IMR-90 (cell line): ENCODE results near the gene STAC3. TPM values are rescaled to one million over a fixed set of nuclear protein-coding genes. Genes with fewer than 3 reads are reported as not detected.

Source experiments
- ATAC-seq: fragments of 200-7000 bp; cut with Tn5 transposase; 2 replicates; pipeline ENCODE4 v1.9.1; 2020; ENCODE audit warnings: low read depth, mild to moderate bottlenecking, moderate library complexity
- BruUV-seq: library from RNA; stranded (reverse); fragments of 400-500 nt; replicated peaks from 2 replicates; lab custom pipeline; 2021; lab: Mats Ljungman, UMichigan
- CTCF ChIA-PET: fragments of 300-600 bp; formaldehyde crosslinking; extraction: SDS; loops from one replicate; lab custom pipeline; 2021; ENCODE audit warnings: antibody characterized with exemption; lab: Yijun Ruan, JAX
- POLR2A ChIA-PET: fragments of 300-600 bp; sonication (Branson Sonifier 250); formaldehyde crosslinking; loops from one replicate; lab custom pipeline; 2022; ENCODE audit warnings: antibody characterized with exemption; ENCODE audit not compliant: unreplicated experiment; lab: Charles Lee
- DNase-seq: peaks from one replicate; pipeline ENCODE4 v3.0.0; 2013
- H2AFZ ChIP-seq: replicated peaks from 2 replicates; pipeline ENCODE3; 2013; ENCODE audit warnings: low read length, mild to moderate bottlenecking; ENCODE audit not compliant: poor library complexity
- H2AK5ac ChIP-seq: 2 replicates; pipeline ENCODE4 v1.6.1; 2013; ENCODE audit warnings: low read depth, low read length, inconsistent platforms
- H2AK9ac ChIP-seq: replicated peaks from 2 replicates; pipeline ENCODE3; 2013; ENCODE audit warnings: mild to moderate bottlenecking, low read depth, low read length, moderate library complexity; ENCODE audit not compliant: poor library complexity
- H2BK120ac ChIP-seq: 2 replicates; pipeline ENCODE4 v1.6.1; 2013; ENCODE audit warnings: low read depth, low read length, inconsistent platforms
- H2BK15ac ChIP-seq: 3 replicates; pipeline ENCODE4 v1.6.1; 2013; ENCODE audit warnings: low read depth, low read length, inconsistent platforms
- H2BK20ac ChIP-seq: 2 replicates; pipeline ENCODE4 v1.6.1; 2013; ENCODE audit warnings: low read depth, mild to moderate bottlenecking, inconsistent platforms, low read length, moderate library complexity
- H2BK5ac ChIP-seq: 2 replicates; pipeline ENCODE4 v1.6.1; 2013; ENCODE audit warnings: mild to moderate bottlenecking, low read depth, low read length, inconsistent platforms; ENCODE audit not compliant: poor library complexity, severe bottlenecking
- H3K14ac ChIP-seq: replicated peaks from 2 replicates; pipeline ENCODE4 v1.6.1; 2013; ENCODE audit warnings: low read depth, low read length, inconsistent platforms
- H3K18ac ChIP-seq: 2 replicates; pipeline ENCODE4 v1.6.1; 2013; ENCODE audit warnings: low read depth, low read length, control low read depth
- H3K23ac ChIP-seq: 2 replicates; pipeline ENCODE4 v1.6.1; 2013; ENCODE audit warnings: low read depth, low read length, inconsistent platforms
- H3K27ac ChIP-seq: 2 replicates; pipeline ENCODE4 v1.5.1; 2013; ENCODE audit warnings: mild to moderate bottlenecking, control low read depth, low read length; ENCODE audit not compliant: insufficient read depth
- H3K27me3 ChIP-seq: 2 replicates; pipeline ENCODE4 v1.6.1; 2013; ENCODE audit warnings: low read length; ENCODE audit not compliant: control insufficient read depth, insufficient read depth
- H3K36me3 ChIP-seq: 2 replicates; pipeline ENCODE4 v1.6.1; 2013; ENCODE audit warnings: low read length, mixed read lengths; ENCODE audit not compliant: control insufficient read depth, insufficient read depth
- H3K4ac ChIP-seq: 2 replicates; pipeline ENCODE4 v1.6.1; 2013; ENCODE audit warnings: low read depth, low read length, inconsistent platforms
- H3K4me1 ChIP-seq: 2 replicates; pipeline ENCODE4 v1.6.1; 2013; ENCODE audit warnings: low read length, mixed read lengths; ENCODE audit not compliant: control insufficient read depth, insufficient read depth
- H3K4me2 ChIP-seq: 2 replicates; pipeline ENCODE4 v1.6.1; 2013; ENCODE audit warnings: low read depth, mild to moderate bottlenecking, control low read depth, low read length, moderate library complexity
- H3K4me3 ChIP-seq: 2 replicates; pipeline ENCODE4 v1.5.1; 2013; ENCODE audit warnings: low read depth, mild to moderate bottlenecking, control low read depth, low read length, moderate library complexity; ENCODE audit not compliant: insufficient read depth
- H3K56ac ChIP-seq: 2 replicates; pipeline ENCODE4 v1.6.1; 2013; ENCODE audit warnings: low read length, inconsistent platforms; ENCODE audit not compliant: insufficient read depth; ENCODE audit errors: extremely low read depth
- H3K79me1 ChIP-seq, 2 experiments: 2 replicates each; pipeline ENCODE4 v1.6.1; 2013; ENCODE audit warnings: low read length in 2 of 2, inconsistent platforms in 1 of 2, low read depth in 1 of 2
- H3K9ac ChIP-seq: 2 replicates; pipeline ENCODE4 v1.6.1; 2013; ENCODE audit warnings: low read depth, low read length, control low read depth
- H3K9me1 ChIP-seq: 2 replicates; pipeline ENCODE4 v1.6.1; 2013; ENCODE audit warnings: low read length, inconsistent platforms; ENCODE audit not compliant: insufficient read depth
- H3K9me3 ChIP-seq: 2 replicates; pipeline ENCODE4 v1.6.1; 2013; ENCODE audit warnings: low read length; ENCODE audit not compliant: control insufficient read depth, insufficient read depth
- H4K20me1 ChIP-seq: 2 replicates; pipeline ENCODE4 v1.6.1; 2013; ENCODE audit warnings: low read length, inconsistent platforms; ENCODE audit not compliant: insufficient read depth
- H4K5ac ChIP-seq: 2 replicates; pipeline ENCODE4 v1.6.1; 2013; ENCODE audit warnings: mild to moderate bottlenecking, low read depth, low read length, control low read depth
- H4K8ac ChIP-seq, 2 experiments: 2 replicates each; pipeline ENCODE4 v1.6.1; 2013; ENCODE audit warnings: low read depth in 2 of 2, low read length in 2 of 2, control low read depth in 1 of 2, inconsistent platforms in 1 of 2
- H4K91ac ChIP-seq: 2 replicates; pipeline ENCODE4 v1.6.1; 2013; ENCODE audit warnings: low read depth, low read length, inconsistent platforms; ENCODE audit not compliant: insufficient read depth
- BHLHE40 ChIP-seq: fragments of 150-350 bp; IDR thresholded peaks from 2 replicates; pipeline ENCODE4 v1.6.1; 2016; ENCODE audit warnings: mild to moderate bottlenecking, low read depth, low read length
- MAFK ChIP-seq: IDR thresholded peaks from 2 replicates; pipeline ENCODE4 v1.6.1; 2012; ENCODE audit warnings: low read depth, low read length, improper control_type of control experiment
- POLR2A ChIP-seq: IDR thresholded peaks from 2 replicates; pipeline ENCODE4 v1.6.1; 2012; ENCODE audit warnings: mild to moderate bottlenecking, low read depth, low read length
- SMC3 ChIP-seq: fragments of 150-350 bp; IDR thresholded peaks from 2 replicates; pipeline ENCODE4 v1.6.1; 2016; ENCODE audit warnings: low read depth, mild to moderate bottlenecking, antibody characterized with exemption, low read length, moderate library complexity
- whole genome bisulfite sequencing, 2 experiments: methylation state at CpG; one replicate each; pipeline versions ENCODE4 v1.1.5 to v1.1.7; 2013; ENCODE audit warnings: missing lambda C conversion rate in 2 of 2; ENCODE audit not compliant: insufficient read length in 1 of 2; ENCODE audit errors: extremely low coverage in 2 of 2; 5-methylcytosine and 5-hydroxymethylcytosine counted together
- dilution Hi-C: fragments of 300-500 bp; cut with HindIII; formaldehyde crosslinking; loops from one replicate; pipeline ENCODE4 v1.14.3; 2018; ENCODE audit warnings: low sequenced_read_pairs; ENCODE audit not compliant: unreplicated experiment
- in situ Hi-C: fragments of 300-500 bp; cut with MboI; formaldehyde crosslinking; loops from 3 replicates; pipeline ENCODE4 v1.14.3; 2019; ENCODE audit warnings: low sequenced_read_pairs, inconsistent platforms, mixed read lengths
- intact Hi-C: fragments of 100-400 bp; cut with micrococcal nuclease; formaldehyde crosslinking; loops from 2 replicates; pipeline ENCODE4 v1.10.0; 2022
- polyA plus RNA-seq, 3 experiments: library from polyadenylated mRNA; depleted of rRNA; stranded (reverse); fragments of >200 nt; gene quantifications; 2 replicates each; pipeline ENCODE4 v1.2.3, GENCODE V29; 2012; ENCODE audit warnings: low replicate concordance in 1 of 3
- total RNA-seq: library from RNA; depleted of rRNA; stranded (reverse); fragments of >200 nt; gene quantifications from 2 replicates; pipeline ENCODE4 v1.2.3, GENCODE V29; 2012

The STAC3 gene
- total and polyA plus RNA-seq, 2 of the 4 experiments (the other 2 are of a cell fraction), result 0.18 to 0.67 TPM

DNA sequence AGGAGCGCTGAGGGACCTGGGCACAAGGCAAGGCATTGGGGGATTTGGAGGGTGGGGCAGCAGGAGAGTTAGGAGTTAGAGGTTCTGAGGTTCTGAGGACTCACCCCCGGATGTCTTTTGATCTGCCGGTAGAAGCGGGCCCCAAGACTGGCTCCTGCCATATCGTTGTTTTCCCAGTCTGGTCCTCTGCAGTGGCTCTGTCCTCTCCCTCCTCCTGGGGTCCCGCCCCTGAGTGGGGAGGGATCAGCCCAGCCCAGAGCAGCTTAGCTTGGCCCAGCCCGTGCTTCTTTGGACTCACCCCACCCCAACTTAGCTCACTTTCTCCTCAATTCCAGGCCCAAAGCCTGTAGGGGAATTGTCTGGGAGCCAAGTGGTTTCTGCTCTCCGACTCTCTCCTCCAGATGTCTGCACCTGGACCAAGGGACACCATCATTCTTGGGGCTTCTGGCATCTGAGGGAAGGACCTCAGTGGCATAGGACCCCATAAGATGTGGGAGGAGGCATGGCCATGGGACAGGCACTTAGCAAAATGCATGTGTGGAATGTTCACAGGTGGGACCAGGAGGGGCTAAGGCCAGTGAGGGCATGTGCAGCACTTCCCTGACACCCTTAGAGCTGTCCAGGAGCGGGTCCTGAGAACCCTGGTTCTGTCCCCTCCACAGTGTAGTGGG is 13.9 kb downstream of the STAC3 start:
- H3K56ac ChIP-seq, result no peak overlapping the region
- no peak overlapping the region for H2AFZ ChIP-seq
- TF ChIP-seq MAFK (no peak), SMC3 (no peak), BHLHE40 (no peak), POLR2A (no peak)
- ATAC-seq, result no peak
- in situ Hi-C loops, result no loop called here
- no peak overlapping the region for H3K4me3 ChIP-seq
- ChIA-PET POLR2A (no interaction called here), CTCF (no interaction called here)
- H2BK20ac ChIP-seq, result no peak overlapping the region
- no peak overlapping the region for H3K4ac ChIP-seq
- peaks cover 10% of the 10 kb centered on the region for H3K9me1 ChIP-seq
- H3K9ac ChIP-seq, result peak overlapping the region; percentile 5; the same call in 1 of the 2 replicates
- no peak for DNase-seq
- BruUV-seq, result no TSS peak
- no peak overlapping the region for H4K91ac ChIP-seq
- no peak overlapping the region for H2AK5ac ChIP-seq
- H2BK120ac ChIP-seq, result no peak overlapping the region
- H4K8ac ChIP-seq, result no peak overlapping the region
- H3K23ac ChIP-seq, result no peak overlapping the region
- no CpG with 5 or more reads among the region's 9 CpGs for WGBS, 2 experiments
- peaks cover 31% of the 10 kb centered on the region for H3K36me3 ChIP-seq
- dilution Hi-C loops, result no loop called here
- H3K9me3 ChIP-seq, result no peaks in the 10 kb centered on the region
- no peak overlapping the region for H3K18ac ChIP-seq
- peaks cover 35% of the 10 kb centered on the region for H4K20me1 ChIP-seq
- no peak overlapping the region for H2BK5ac ChIP-seq
- H4K5ac ChIP-seq, result no peak overlapping the region
- H3K14ac ChIP-seq, result no peak overlapping the region
- H3K79me1 ChIP-seq, result peaks cover 8 to 33% of the 10 kb centered on the region in 2 experiments
- H2BK15ac ChIP-seq, result no peak overlapping the region
- peaks cover 5% of the 10 kb centered on the region; the same call in 1 of the 2 replicates for H3K27me3 ChIP-seq
- intact Hi-C loops, result loop anchor here (5.0 kb wide), 1 partner anchor 170 kb away; no protein-coding TSS in a partner anchor
- no peak overlapping the region for H2AK9ac ChIP-seq
- peaks cover 12% of the 10 kb centered on the region for H3K4me1 ChIP-seq
- no peak overlapping the region for H3K27ac ChIP-seq
- no peak overlapping the region for H3K4me2 ChIP-seq
